Stimulated activated naive B cell treated with anti-CD40 and anti-IgM and Interleukin-4, amounts not matched to agents 10 μg/mL and 1 μg/mL and 100 μg/mL, for 72 hours (primary cell): ENCODE measurements around the gene RIPPLY2.
"Not testable (repeated sequence)": the region's sequence is repeated elsewhere in the genome, so short reads cannot be mapped to it uniquely, and the experiment has no call there.

Experiments used
- ATAC-seq, 2 donors: fragments of 150-1000 bp; cut with Tn5 transposase; replicated peaks; 2 replicates each; pipeline ENCODE4 v1.10.0; 2021; ENCODE audit warnings: moderate library complexity in 1 of 2
- DNase-seq: peaks from one replicate; pipeline ENCODE4 v3.0.0; 2021
- H3K27ac Mint-ChIP-seq: one replicate; pipeline ENCODE4 v1.8.0; 2022; ENCODE audit warnings: mild to moderate bottlenecking, mixed read lengths
- H3K27me3 Mint-ChIP-seq, 2 donors: one replicate each; pipeline ENCODE4 v1.8.0; 2022; ENCODE audit warnings: mixed read lengths in 2 of 2
- H3K36me3 Mint-ChIP-seq, 2 donors: one replicate each; pipeline ENCODE4 v1.8.0; 2022; ENCODE audit warnings: mixed read lengths in 2 of 2, mild to moderate bottlenecking in 1 of 2
- H3K4me1 Mint-ChIP-seq, 2 donors: one replicate each; pipeline ENCODE4 v1.8.0; 2022; ENCODE audit warnings: mixed read lengths in 2 of 2, mild to moderate bottlenecking in 1 of 2
- H3K4me3 Mint-ChIP-seq, 2 donors: one replicate each; pipeline ENCODE4 v1.8.0; 2022; ENCODE audit warnings: mild to moderate bottlenecking in 2 of 2, mixed read lengths in 2 of 2, moderate library complexity in 1 of 2
- H3K9me3 Mint-ChIP-seq, 2 donors: one replicate each; pipeline ENCODE4 v1.8.0; 2022; ENCODE audit warnings: mixed read lengths in 2 of 2, mild to moderate bottlenecking in 1 of 2

RIPPLY2 gene

GRCh38 chr6:83870649-83871048 lies 17.5 kb downstream of the RIPPLY2 start:
- Mint-ChIP-seq H3K9me3 (peaks cover 7 to 12% of the 10 kb centered on the region in 2 donors), H3K27me3 (no peaks in the 10 kb centered on the region), H3K27ac (no peak overlapping the region), H3K36me3 (peaks cover 43 to 53% of the 10 kb centered on the region in 2 donors), H3K4me1 (peaks cover 15 to 31% of the 10 kb centered on the region in 2 donors), H3K4me3 (no peak overlapping the region)
- DNase-seq, result no peak
- no peak for ATAC-seq

GRCh38 chr6:83872386-83873118 lies 19.4 kb downstream of the RIPPLY2 start:
- no peak for DNase-seq
- peaks cover 0 to 7% of the 10 kb centered on the region in 2 donors for H3K9me3 Mint-ChIP-seq
- ATAC-seq, result no peak
- peaks cover 18 to 37% of the 10 kb centered on the region in 2 donors for H3K4me1 Mint-ChIP-seq
- H3K4me3 Mint-ChIP-seq, result no peak overlapping the region
- no peak overlapping the region for H3K27ac Mint-ChIP-seq
- peaks cover 30 to 38% of the 10 kb centered on the region in 2 donors for H3K36me3 Mint-ChIP-seq
- no peaks in the 10 kb centered on the region for H3K27me3 Mint-ChIP-seq

GRCh38 chr6:83873869-83874268 lies 20.7 kb downstream of the RIPPLY2 start:
- H3K27me3 Mint-ChIP-seq, result no peaks in the 10 kb centered on the region
- H3K36me3 Mint-ChIP-seq, result peaks cover 20 to 27% of the 10 kb centered on the region in 2 donors
- DNase-seq (no peak), ATAC-seq (no peak)
- no peak overlapping the region for H3K27ac Mint-ChIP-seq
- H3K9me3 Mint-ChIP-seq, result peaks cover 0 to 5% of the 10 kb centered on the region in 2 donors
- no peak overlapping the region for H3K4me3 Mint-ChIP-seq
- H3K4me1 Mint-ChIP-seq, result peaks cover 20 to 50% of the 10 kb centered on the region in 2 donors

GRCh38 chr6:83875843-83876242 lies 22.7 kb downstream of the RIPPLY2 start:
- no peak for ATAC-seq
- Mint-ChIP-seq H3K27ac (no peak overlapping the region), H3K4me3 (no peak overlapping the region), H3K36me3 (peaks cover 10 to 26% of the 10 kb centered on the region in 2 donors), H3K27me3 (no peaks in the 10 kb centered on the region), H3K4me1 (peaks cover 30 to 69% of the 10 kb centered on the region in 2 donors), H3K9me3 (peaks cover 0 to 5% of the 10 kb centered on the region in 2 donors)
- DNase-seq, result no peak

- H3K4me1 Mint-ChIP-seq, result peaks cover 29 to 54% of the 10 kb centered on the region in 2 donors
Observed at GRCh38 chr6:83878902-83879644, 25.9 kb downstream of the RIPPLY2 start.

GRCh38 chr6:83879746-83880145 lies 26.6 kb downstream of the RIPPLY2 start:
- peak overlapping the region; percentile 28 for H3K27ac Mint-ChIP-seq
- DNase-seq (no peak), ATAC-seq (no peak)
- no peaks in the 10 kb centered on the region for H3K9me3 Mint-ChIP-seq
- H3K4me3 Mint-ChIP-seq, result no peak overlapping the region
- H3K27me3 Mint-ChIP-seq, result no peaks in the 10 kb centered on the region
- H3K4me1 Mint-ChIP-seq, result peaks cover 28 to 53% of the 10 kb centered on the region in 2 donors
- H3K36me3 Mint-ChIP-seq, result peaks cover 6 to 7% of the 10 kb centered on the region in 2 donors

More at GRCh38 chr6:83878902-83879644, 25.9 kb downstream of the RIPPLY2 start:
- ATAC-seq, result no peak
- no peak overlapping the region for H3K4me3 Mint-ChIP-seq
- DNase-seq, result no peak
- peaks cover 0 to 3% of the 10 kb centered on the region in 2 donors for H3K9me3 Mint-ChIP-seq
- H3K27ac Mint-ChIP-seq, result peak overlapping the region; percentile 44
- H3K27me3 Mint-ChIP-seq, result no peaks in the 10 kb centered on the region
- H3K36me3 Mint-ChIP-seq, result peaks cover 10 to 11% of the 10 kb centered on the region in 2 donors

- Mint-ChIP-seq H3K9me3 (no peaks in the 10 kb centered on the region), H3K27ac (no peak overlapping the region), H3K4me1 (peaks cover 28 to 50% of the 10 kb centered on the region in 2 donors), H3K27me3 (no peaks in the 10 kb centered on the region), H3K36me3 (peaks cover 2 to 3% of the 10 kb centered on the region in 2 donors), H3K4me3 (no peak overlapping the region)
- ATAC-seq (no peak), DNase-seq (no peak)
Observed at GRCh38 chr6:83883240-83883639, 30.1 kb downstream of the RIPPLY2 start.

GRCh38 chr6:83884523-83884922 lies 31.4 kb downstream of the RIPPLY2 start:
- no peak for DNase-seq
- Mint-ChIP-seq H3K27ac (no peak overlapping the region), H3K4me1 (peaks cover 27 to 47% of the 10 kb centered on the region in 2 donors), H3K27me3 (no peaks in the 10 kb centered on the region), H3K36me3 (peaks cover 5 to 9% of the 10 kb centered on the region in 2 donors), H3K4me3 (no peak overlapping the region), H3K9me3 (peaks cover 0 to 5% of the 10 kb centered on the region in 2 donors)
- peak; percentile 60 to 71 for ATAC-seq

- Mint-ChIP-seq H3K27me3 (no peaks in the 10 kb centered on the region), H3K4me1 (peaks cover 19 to 43% of the 10 kb centered on the region in 2 donors), H3K27ac (no peak overlapping the region), H3K4me3 (no peak overlapping the region), H3K9me3 (peaks cover 0 to 5% of the 10 kb centered on the region in 2 donors), H3K36me3 (peaks cover 8 to 19% of the 10 kb centered on the region in 2 donors)
- no peak for DNase-seq
- ATAC-seq, result peak; percentile 64 to 70
Observed at GRCh38 chr6:83885984-83886383, 32.8 kb downstream of the RIPPLY2 start.

- H3K27ac Mint-ChIP-seq, result no peak overlapping the region
- no peak overlapping the region for H3K4me3 Mint-ChIP-seq
- DNase-seq (no peak), ATAC-seq (peak; percentile 58 to 76)
- peaks cover 11 to 22% of the 10 kb centered on the region in 2 donors for H3K36me3 Mint-ChIP-seq
- peaks cover 23 to 53% of the 10 kb centered on the region in 2 donors for H3K4me1 Mint-ChIP-seq
- H3K9me3 Mint-ChIP-seq, result peaks cover 0 to 5% of the 10 kb centered on the region in 2 donors
- no peaks in the 10 kb centered on the region for H3K27me3 Mint-ChIP-seq
Observed at GRCh38 chr6:83889621-83890020, 36.5 kb downstream of the RIPPLY2 start.

- Mint-ChIP-seq H3K36me3 (peaks cover 18 to 29% of the 10 kb centered on the region in 2 donors), H3K4me3 (no peak overlapping the region), H3K9me3 (peaks cover 0 to 5% of the 10 kb centered on the region in 2 donors), H3K27me3 (no peaks in the 10 kb centered on the region), H3K27ac (no peak overlapping the region), H3K4me1 (peaks cover 22 to 59% of the 10 kb centered on the region in 2 donors)
- no peak for DNase-seq
- ATAC-seq, result no peak
Observed at GRCh38 chr6:83890520-83890919, 37.4 kb downstream of the RIPPLY2 start.

GRCh38 chr6:83891586-83891985 lies 38.4 kb downstream of the RIPPLY2 start:
- Mint-ChIP-seq H3K27me3 (no peaks in the 10 kb centered on the region), H3K4me1 (peaks cover 18 to 50% of the 10 kb centered on the region in 2 donors), H3K9me3 (peaks cover 2 to 5% of the 10 kb centered on the region in 2 donors), H3K27ac (no peak overlapping the region), H3K4me3 (no peak overlapping the region), H3K36me3 (peaks cover 24 to 37% of the 10 kb centered on the region in 2 donors)
- ATAC-seq, result no peak
- no peak for DNase-seq

- Mint-ChIP-seq H3K27ac (no peak overlapping the region), H3K27me3 (no peaks in the 10 kb centered on the region), H3K9me3 (peaks cover 2 to 5% of the 10 kb centered on the region in 2 donors), H3K4me3 (no peak overlapping the region), H3K4me1 (peaks cover 18 to 50% of the 10 kb centered on the region in 2 donors), H3K36me3 (peaks cover 31 to 46% of the 10 kb centered on the region in 2 donors)
- no peak for ATAC-seq
- no peak for DNase-seq
Observed at GRCh38 chr6:83893024-83893423, 39.9 kb downstream of the RIPPLY2 start.

GRCh38 chr6:83897094-83897493 lies 43.9 kb downstream of the RIPPLY2 start:
- Mint-ChIP-seq H3K9me3 (peaks cover 4 to 14% of the 10 kb centered on the region in 2 donors), H3K4me1 (peaks cover 20 to 46% of the 10 kb centered on the region in 2 donors), H3K36me3 (peaks cover 41 to 53% of the 10 kb centered on the region in 2 donors)
- DNase-seq, H3K4me3 Mint-ChIP-seq, ATAC-seq, H3K27me3 Mint-ChIP-seq, H3K27ac Mint-ChIP-seq: not testable (repeated sequence)
